ENCODE results near the gene COQ8B. TPM values are rescaled to one million over a fixed set of nuclear protein-coding genes. Genes with fewer than 3 reads are reported as not detected.

The COQ8B gene
- total and polyA plus RNA-seq, 4 donors = 34.7 to 78.8 (median 52.3) TPM

GRCh38 chr19:40672573-40673299 lies 44.0 kb downstream of the COQ8B start:
- DNase-seq = no peak
- ATAC-seq (ENCODE audit: insufficient read depth, low FRiP score) = no peak
- no peak overlapping the region for H3K9ac ChIP-seq (ENCODE audit: insufficient read depth in 1 of 2, low read length in 2 of 2)
- H3K4me3 ChIP-seq = no peak overlapping the region
- no peaks in the 10 kb centered on the region for H3K27me3 ChIP-seq (ENCODE audit: control insufficient read depth in 3 of 3, insufficient read depth in 3 of 3, low read length in 2 of 3)
- peaks cover 20 to 68% (median 52%) of the 10 kb centered on the region in 4 donors for H3K36me3 ChIP-seq (ENCODE audit: control insufficient read depth in 4 of 4, insufficient read depth in 4 of 4, low read length in 4 of 4)
- TF ChIP-seq CTCF (IDR thresholded peaks at IDR 0.05; ENCODE audit: control extremely low read depth, extremely low read depth) = no peak
- H3K4me1 ChIP-seq (ENCODE audit: control insufficient read depth in 5 of 5, insufficient read depth in 5 of 5, low read length in 5 of 5) = no peaks in the 10 kb centered on the region
- H3K27ac ChIP-seq (ENCODE audit: low read depth in 1 of 2, low read length in 1 of 2) = no peak overlapping the region
- peaks cover 0 to 5% (median 2%) of the 10 kb centered on the region in 4 donors for H3K9me3 ChIP-seq (ENCODE audit: control insufficient read depth in 4 of 4, insufficient read depth in 3 of 4, low read length in 3 of 4)
- WGBS, 2 donors = 96 to 99% methylated on average over 7 of the region's 7 CpGs

GRCh38 chr19:40672038-40672437 lies 44.6 kb downstream of the COQ8B start:
- Histone ChIP-seq H3K36me3 (ENCODE audit: control insufficient read depth in 4 of 4, insufficient read depth in 4 of 4, low read length in 4 of 4) (peaks cover 20 to 64% (median 51%) of the 10 kb centered on the region in 4 donors), H3K9ac (ENCODE audit: insufficient read depth in 1 of 2, low read length in 2 of 2) (no peak overlapping the region), H3K9me3 (ENCODE audit: control insufficient read depth in 4 of 4, insufficient read depth in 3 of 4, low read length in 3 of 4) (peaks cover 0 to 5% (median 2%) of the 10 kb centered on the region in 4 donors), H3K4me1 (ENCODE audit: control insufficient read depth in 5 of 5, insufficient read depth in 5 of 5, low read length in 5 of 5) (no peaks in the 10 kb centered on the region), H3K4me3 (no peak overlapping the region), H3K27me3 (ENCODE audit: control insufficient read depth in 3 of 3, insufficient read depth in 3 of 3, low read length in 2 of 3) (no peaks in the 10 kb centered on the region), H3K27ac (ENCODE audit: low read depth in 1 of 2, low read length in 1 of 2) (peak overlapping the region in 1 of 2 donors; percentile 52)
- WGBS, 2 donors = 88 to 97% methylated on average over 2 of the region's 2 CpGs
- DNase-seq (no peak), ATAC-seq (ENCODE audit: insufficient read depth, low FRiP score) (no peak)
- TF ChIP-seq CTCF (IDR thresholded peaks at IDR 0.05; ENCODE audit: control extremely low read depth, extremely low read depth) = no peak

- H3K9me3 ChIP-seq (ENCODE audit: control insufficient read depth in 4 of 4, insufficient read depth in 3 of 4, low read length in 3 of 4) = peaks cover 0 to 5% (median 2%) of the 10 kb centered on the region in 4 donors
- no peaks in the 10 kb centered on the region for H3K4me1 ChIP-seq (ENCODE audit: control insufficient read depth in 5 of 5, insufficient read depth in 5 of 5, low read length in 5 of 5)
- no peaks in the 10 kb centered on the region for H3K27me3 ChIP-seq (ENCODE audit: control insufficient read depth in 3 of 3, insufficient read depth in 3 of 3, low read length in 2 of 3)
- H3K36me3 ChIP-seq (ENCODE audit: control insufficient read depth in 4 of 4, insufficient read depth in 4 of 4, low read length in 4 of 4) = peaks cover 18 to 64% (median 52%) of the 10 kb centered on the region in 4 donors
- no peak overlapping the region for H3K4me3 ChIP-seq
- WGBS, 2 donors = 86 to 91% methylated on average over 9 of the region's 9 CpGs
- no peak for TF ChIP-seq CTCF (IDR thresholded peaks at IDR 0.05; ENCODE audit: control extremely low read depth, extremely low read depth)
- no peak for DNase-seq
- no peak for ATAC-seq (ENCODE audit: insufficient read depth, low FRiP score)
- peak overlapping the region in 1 of 2 donors; percentile 52 for H3K27ac ChIP-seq (ENCODE audit: low read depth in 1 of 2, low read length in 1 of 2)
- no peak overlapping the region for H3K9ac ChIP-seq (ENCODE audit: insufficient read depth in 1 of 2, low read length in 2 of 2)
Observed at GRCh38 chr19:40671404-40671803, 45.3 kb downstream of the COQ8B start.
